KG1 (cell line): Measurements from ENCODE around the gene CNPY4.
A peak's percentile ranks its signal among the peaks of the same experiment; 100 is the strongest.

Source experiments
- DNase-seq: peaks from one replicate; lab custom pipeline; 2025; lab: John Stamatoyannopoulos, UW

CNPY4 gene, protein sequence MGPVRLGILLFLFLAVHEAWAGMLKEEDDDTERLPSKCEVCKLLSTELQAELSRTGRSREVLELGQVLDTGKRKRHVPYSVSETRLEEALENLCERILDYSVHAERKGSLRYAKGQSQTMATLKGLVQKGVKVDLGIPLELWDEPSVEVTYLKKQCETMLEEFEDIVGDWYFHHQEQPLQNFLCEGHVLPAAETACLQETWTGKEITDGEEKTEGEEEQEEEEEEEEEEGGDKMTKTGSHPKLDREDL

DNA sequence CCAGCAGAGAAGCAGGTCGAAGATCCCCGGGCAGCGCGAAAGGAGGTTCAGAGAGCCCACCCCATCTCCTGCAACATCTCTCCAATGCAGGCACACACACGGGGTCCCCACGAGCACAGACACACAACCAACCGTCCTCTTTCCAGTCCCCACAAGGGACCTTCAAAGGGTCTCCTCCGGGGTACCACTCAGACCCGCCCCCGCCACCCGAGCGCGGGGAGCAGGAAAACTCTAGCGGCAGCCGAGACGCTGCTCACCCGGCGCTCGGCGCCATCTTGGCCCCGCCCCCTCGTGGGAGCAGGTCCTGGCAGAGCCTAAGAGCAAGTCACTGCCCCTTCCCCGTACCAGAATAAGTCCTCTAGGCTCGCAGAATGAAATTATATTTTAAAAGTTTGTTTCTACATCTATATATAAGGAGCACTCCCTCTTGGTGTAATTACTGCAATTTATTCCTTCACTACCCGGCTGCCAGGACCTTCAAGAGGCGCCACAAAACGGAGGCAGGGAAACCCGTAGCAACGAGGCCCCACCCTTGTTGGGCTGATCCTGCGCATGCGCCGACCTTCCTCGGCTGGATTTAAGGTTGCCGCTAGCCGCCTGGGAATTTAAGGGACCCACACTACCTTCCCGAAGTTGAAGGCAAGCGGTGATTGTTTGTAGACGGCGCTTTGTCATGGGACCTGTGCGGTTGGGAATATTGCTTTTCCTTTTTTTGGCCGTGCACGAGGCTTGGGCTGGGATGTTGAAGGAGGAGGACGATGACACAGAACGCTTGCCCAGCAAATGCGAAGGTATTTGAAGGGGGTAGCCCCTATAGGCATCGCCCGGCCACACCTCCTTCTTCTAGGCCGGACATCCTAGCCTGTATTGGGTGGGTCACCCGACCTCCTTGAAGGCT lies at the start of gene CNPY4, which contains the start of gene TAF6:
Gene CNPY4, plus strand, starts transcription at position 563 of the 898 bp plus-strand sequence. Its CDS starts 111 bp downstream, at position 674.
Gene TAF6, minus strand, starts transcription at position 287 of the 898 bp plus-strand sequence. CDS start 5,149 bp downstream, outside the sequence.
- DNase-seq: peak; percentile 60

DNA sequence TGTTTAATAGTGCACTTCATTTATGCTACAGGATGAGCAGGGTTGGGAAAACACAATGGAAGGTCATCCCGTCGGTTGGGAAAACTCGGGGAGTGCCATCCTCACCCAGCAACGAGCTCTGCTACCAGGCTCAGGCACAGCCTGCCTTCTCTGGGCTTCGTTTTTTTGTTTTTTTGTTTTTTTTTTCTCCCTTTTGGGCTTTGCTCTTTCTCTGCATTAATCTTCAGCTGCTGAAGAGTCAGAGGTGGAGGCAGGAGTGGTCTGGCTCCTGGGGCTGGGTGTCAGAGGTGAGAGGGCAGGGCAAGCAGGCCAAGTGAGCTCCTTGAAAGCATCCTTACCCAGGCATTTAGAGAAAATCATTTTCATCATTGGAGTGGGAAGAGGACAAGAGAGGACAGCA lies 49.4 kb upstream of the CNPY4 start:
- DNase-seq: no peak

DNA sequence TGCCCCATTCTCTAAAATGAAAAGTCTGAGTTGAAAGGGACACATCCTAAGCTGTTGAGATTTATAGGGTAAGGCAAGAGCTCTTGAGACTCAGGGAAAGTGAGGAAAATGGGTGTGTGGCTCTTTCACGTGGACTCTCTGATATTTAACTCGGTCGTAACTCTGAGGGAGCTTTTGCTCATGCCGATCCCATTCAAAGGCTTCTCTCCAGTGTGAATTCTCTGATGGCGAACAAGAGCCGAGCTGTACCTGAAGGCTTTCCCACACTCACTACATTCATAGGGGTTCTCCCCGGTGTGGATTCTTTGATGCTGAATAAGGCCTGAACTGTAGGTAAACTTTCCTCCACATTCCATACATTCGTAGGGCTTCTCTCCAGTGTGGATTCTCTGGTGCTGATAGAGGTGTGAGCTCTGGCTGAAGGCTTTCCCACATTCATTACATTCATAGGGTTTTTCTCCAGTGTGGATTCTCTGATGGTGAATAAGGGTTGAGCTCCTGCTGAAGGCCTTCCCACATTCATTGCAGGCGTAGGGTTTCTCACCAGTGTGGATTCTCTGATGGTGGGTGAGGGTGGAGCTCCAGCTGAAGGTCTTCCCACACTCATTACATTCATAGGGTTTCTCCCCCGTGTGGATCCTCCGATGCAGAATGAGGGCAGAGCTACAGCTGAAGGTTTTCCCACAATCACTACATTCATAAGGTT lies 48.3 kb upstream of the CNPY4 start:
- DNase-seq: no peak

DNA sequence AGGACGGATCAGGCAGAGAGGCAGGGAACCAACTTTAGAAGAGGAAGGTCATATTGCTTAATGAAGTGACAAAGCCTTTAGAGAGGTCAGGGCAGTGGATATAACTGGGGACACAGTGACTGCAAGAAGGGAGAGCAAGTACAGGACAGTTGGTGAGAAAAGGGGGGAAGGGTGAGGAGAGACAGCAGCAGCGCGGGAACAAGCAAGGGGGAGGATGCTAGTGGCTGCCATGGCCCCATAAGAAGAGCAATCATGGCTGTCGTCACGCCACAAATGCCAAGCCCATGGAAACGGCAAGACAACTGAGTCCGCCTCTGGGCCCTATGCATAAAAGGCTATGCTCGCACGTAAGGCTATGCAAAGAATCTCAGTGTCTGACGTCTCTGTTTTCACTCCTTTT lies 47.0 kb upstream of the CNPY4 start:
- no peak for DNase-seq

DNA sequence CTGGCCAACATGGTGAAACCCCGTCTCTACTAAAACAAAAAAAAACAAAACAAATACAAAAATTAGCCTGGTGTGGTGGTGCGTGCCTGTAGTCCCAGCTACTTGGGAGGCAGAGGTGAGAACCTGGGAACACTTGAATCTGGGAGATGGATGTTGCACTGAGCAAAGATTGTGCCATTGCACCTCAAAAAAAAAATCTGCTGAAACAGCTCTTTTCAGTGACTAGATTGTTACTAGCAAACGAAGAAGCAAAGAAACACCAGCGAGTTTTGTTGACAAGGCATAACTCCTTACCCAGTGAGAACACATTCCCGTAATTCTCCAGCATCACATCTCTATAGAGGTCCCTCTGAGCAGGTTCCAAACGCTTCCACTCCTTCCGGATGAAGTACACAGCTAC lies 44.6 kb upstream of the CNPY4 start:
- DNase-seq: no peak

DNA sequence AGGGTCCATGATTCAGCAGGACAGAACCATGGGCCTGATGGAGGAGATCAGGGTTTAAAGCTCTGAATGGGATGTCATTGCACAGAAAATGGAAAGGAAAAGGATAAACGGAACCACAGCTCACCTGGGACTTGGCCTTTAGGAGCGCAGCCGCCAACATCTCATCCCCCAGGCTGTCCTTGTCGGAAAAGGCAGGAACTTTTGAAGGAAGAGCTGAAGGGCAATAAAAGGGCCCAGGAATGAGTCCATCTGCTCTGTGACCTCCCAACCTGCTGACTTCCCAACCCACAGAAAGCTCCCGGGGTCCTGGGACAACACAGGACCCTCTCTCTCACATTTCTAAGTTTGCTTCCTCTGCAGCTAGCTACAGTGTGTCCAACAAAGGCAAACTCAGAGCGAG lies 44.0 kb upstream of the CNPY4 start:
- no peak for DNase-seq

DNA sequence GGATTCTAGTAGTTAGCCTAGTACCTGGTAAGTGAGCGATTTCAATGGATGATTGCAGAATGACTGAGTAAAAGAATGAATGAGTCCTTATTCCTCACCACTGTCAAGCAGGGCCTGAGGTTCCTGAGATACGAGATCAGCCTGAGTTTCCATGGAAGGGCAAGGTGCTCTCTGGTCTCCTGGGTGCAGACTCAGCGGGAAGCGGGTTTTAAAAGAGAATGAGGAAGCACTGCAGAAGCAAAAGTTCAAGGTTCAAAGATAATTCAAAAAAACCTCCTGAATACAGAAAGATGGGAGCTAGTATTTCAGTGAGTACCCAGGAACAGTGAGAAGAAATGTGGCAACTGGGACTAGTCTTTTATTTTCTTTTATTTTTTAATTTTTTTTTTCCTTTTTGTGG lies 42.2 kb upstream of the CNPY4 start:
- no peak for DNase-seq

DNA sequence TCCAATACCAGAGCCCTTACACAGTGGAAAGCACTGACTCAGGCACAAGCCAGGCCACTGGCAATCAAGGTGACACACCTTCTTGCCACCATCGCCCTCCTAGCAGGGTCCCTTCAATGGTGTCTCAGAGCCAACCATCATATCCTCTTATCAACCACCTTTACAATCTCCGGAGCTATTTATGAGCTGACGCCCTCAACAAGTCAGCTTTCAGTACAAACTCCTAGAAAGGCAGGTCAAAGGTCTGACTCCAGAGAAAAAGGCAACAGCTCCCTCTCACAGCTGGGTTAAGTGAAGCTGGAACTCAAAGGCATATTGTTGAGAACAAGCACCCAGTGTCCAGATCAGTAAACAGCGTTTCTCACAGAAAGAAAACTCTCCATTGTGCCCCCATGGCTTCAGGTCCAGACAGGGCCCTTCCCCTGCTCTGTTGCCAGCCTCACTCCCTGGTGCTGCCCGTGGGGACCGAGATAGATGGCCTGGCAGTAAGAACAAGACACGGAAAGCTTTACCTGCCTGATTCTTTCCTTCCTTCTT lies 40.3 kb upstream of the CNPY4 start:
- DNase-seq: no peak

DNA sequence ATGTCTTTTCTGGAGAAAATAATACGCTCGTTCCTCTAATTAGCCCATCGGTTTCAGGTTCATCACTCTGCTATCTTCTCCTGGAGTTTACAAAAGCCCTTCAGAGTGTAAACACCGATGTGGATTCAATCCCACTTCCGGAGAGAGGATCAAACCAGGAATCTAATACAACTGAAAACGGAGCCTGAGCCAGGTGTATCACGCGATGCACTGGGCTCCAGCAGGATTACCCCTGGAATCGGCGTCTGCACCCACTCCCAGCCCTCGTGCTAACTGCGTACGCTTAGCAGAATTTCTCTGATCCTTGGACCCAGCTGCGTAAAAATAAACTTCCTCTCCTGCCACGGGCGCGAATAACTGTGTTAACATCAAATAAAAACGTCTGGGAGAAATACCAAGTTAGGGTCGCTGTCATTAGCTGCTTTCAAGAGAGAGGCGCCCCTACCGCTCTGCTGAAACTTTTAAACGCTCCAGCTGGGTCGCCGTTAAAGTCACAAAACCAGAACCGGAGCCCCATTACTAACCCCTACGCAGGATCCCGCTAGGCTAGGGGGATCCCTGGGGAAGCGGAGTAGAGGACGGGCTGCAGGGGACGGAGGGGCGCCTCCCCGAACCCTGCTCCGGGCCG lies 38.4 kb upstream of the CNPY4 start:
- DNase-seq: no peak

DNA sequence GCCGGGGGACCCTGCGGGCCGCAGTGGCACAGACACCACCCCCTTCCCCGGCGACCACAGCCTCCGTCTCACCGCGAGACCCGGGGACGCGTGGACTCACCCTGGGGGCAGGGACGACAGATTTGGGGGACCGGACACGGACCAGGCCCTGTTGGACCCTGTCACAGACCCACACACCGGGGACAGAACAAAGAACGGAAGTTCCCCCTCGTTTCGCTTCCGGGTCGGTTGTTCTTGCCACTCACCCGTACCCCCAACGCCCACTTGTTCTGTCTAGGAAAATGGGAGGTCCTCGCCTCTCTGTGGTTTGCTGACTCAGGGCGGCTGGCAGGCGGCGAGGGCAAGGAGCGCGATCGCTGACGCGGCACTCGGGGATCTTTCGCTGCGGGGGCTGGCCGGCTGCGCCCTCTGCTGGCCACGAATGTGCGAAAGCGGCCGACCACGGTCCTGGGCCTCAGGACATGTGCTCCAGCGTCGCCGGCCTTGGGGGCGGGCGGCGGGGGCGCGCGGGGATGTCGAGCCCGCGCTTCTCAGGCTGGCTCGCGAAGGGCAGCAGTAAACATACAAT lies 37.8 kb upstream of the CNPY4 start, which contains the start of gene ZNF3:
Gene ZNF3, minus strand, starts transcription at position 189 of the 568 bp plus-strand sequence. CDS start 4,366 bp downstream, outside the sequence.
- peak; percentile 55 for DNase-seq

DNA sequence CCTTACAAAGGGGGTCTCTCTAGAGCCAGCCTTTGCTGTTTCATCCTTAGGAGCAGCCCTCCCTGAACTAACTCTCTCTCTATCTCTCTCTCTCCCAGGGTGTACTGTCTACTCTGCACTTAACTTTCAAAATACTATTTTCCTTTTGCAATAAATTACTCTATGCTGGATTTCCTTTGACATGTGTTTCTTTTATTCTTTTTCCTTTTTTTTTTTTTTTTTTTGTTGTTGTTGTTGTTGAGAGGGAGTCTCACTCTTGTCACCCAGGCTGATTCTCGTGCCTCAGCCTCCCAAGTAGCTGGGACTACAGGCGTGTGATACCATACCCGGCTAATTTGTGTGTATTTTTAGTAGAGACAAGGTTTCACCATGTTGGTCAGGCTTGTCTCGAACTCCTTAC lies 36.5 kb upstream of the CNPY4 start:
- no peak for DNase-seq

DNA sequence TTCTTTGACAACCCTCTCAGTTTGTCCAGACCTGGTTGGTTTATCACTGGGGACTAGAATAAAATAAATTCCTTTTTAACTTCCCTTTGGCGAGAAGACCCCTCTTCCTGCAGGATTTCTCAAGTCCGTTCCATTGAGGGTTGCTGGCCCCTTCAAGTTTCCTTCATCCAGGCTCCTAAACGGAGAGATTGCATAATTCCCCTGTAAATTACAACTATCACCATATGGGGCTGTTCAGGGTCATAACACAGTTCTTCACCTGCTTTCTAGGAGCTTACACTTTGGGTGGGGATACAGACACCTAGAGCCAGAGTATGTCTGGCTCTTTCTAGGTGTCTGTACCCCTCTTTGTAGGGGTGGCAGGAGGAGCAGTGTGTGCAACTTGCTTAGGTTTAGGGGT lies 33.9 kb upstream of the CNPY4 start:
- DNase-seq: no peak

DNA sequence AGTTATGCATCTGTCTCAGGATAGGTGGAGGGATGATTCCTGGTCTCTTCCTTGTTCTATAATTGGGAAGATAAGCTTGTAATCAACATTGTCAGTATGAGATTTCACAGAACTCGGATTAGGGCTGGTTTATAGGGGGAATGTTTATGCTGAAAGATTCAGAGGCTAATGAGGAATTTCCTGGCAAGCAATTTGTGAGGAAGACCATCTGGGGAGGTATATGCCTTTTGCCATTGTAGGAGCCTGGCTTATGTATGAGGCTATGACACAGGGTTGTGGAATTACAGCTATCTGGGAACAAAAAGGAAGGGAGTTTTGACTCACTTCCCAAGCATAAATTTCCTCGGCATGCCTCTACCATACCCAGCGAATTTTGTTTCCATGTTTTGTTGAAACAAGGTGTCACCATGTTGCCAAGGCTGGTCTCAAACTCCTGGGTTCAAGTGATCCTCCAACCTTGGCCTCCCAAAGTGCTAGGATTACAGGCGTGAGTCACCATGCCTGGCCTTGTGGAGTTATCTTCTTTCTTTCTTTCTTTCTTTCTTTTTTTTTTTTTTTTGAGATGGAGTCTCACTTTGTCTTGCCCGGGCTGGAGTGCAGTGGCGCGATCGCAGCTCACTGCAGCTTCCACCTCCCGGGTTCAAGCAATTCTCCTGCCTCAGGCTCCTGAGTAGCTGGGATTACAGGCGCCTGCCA lies 32.2 kb upstream of the CNPY4 start:
- DNase-seq: no peak

DNA sequence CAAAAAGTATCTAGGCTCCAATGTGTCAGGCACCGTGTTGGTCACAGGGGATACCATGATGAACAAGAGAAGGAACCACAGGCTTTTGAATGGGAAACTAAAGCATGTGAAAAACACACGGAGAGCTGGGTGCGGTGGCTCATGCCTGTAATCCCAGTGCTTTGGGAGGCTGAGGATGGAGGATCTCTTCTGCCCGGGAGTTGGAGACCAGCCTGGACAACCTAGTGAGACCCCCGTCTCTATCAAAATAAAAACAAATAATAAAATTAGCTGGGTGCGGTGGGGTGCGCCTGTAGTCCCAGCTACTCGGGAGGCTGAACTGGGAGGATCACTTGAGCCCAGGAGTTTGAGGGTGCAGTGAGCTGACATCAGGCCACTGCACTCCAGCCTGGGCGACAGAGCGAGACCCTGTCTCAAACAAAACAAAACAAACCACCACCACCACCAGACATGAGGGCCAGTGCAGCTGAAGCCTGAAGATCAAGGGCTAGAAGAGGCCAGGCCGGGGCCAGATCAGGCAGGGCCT lies 31.3 kb upstream of the CNPY4 start:
- no peak for DNase-seq

DNA sequence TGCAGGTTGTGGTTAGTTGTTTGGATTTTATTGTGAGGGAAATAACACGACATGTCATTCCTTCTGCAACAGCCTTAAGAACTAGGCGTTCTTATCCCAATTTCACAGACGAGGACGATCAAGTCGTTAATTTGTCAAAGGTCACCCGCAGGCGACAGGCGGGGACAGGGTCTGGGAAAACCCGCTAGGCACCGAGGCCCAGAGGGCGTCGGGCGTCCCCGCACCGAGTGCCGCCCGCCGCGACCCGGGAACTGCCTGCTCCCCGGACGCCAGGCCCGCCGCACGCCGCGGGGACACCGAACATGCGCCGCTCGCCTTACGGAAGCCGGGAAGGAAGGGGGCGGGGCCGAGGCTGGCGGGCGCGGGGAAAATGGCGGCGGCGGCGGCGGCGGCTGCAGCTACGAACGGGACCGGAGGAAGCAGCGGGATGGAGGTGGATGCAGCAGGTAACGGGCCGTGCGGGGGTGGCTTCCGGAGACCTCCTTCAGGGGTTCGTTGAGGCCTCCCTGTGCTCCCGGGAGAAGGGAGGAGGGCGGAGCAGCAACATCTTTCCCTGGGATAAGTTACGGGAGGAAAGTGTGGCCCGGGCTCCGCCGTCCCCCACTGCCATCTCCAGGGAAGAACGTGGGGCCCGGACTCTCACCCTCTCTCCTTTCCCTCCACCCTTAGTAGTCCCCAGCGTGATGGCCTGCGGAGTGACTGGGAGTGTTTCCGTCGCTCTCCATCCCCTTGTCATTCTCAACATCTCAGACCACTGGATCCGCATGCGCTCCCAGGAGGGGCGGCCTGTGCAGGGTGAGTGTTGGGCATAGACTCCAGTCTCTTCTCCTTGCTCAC lies 30.6 kb upstream of the CNPY4 start, which contains the start of gene COPS6:
Gene COPS6, plus strand, starts transcription at position 349 of the 837 bp plus-strand sequence. Its CDS starts 22 bp downstream, at position 371.
- peak; percentile 10 for DNase-seq

DNA sequence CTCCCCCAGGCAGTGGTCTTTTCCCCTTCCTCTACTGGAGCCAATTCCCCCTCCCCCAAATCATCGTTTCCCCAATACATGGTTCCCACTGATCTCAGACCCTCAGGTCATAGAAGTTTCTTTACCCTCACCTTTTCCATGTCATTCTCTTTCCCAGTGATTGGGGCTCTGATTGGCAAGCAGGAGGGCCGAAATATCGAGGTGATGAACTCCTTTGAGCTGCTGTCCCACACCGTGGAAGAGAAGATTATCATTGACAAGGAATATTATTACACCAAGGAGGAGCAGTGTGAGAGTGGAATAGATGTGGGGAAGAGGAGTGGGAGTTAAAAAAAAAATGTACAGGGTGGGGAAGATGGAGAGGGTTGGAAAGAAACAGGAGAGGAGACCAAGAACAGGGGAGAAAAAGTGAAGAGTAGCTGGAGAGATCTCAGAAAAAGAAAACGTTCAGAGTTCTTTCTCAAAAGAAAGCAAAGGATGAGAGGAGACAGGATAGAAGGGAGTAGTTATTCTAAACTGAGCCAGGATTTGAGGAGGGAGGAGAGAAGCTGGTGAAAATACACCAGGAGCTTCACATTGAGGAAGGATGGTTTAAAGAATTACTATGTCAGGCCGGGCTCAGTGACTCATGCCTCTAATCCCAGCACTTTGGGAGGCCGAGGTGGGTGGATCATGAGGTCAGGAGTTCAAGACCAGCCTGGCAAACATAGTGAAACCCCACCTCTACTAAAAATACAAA lies 29.8 kb upstream of the CNPY4 start:
- no peak for DNase-seq

DNA sequence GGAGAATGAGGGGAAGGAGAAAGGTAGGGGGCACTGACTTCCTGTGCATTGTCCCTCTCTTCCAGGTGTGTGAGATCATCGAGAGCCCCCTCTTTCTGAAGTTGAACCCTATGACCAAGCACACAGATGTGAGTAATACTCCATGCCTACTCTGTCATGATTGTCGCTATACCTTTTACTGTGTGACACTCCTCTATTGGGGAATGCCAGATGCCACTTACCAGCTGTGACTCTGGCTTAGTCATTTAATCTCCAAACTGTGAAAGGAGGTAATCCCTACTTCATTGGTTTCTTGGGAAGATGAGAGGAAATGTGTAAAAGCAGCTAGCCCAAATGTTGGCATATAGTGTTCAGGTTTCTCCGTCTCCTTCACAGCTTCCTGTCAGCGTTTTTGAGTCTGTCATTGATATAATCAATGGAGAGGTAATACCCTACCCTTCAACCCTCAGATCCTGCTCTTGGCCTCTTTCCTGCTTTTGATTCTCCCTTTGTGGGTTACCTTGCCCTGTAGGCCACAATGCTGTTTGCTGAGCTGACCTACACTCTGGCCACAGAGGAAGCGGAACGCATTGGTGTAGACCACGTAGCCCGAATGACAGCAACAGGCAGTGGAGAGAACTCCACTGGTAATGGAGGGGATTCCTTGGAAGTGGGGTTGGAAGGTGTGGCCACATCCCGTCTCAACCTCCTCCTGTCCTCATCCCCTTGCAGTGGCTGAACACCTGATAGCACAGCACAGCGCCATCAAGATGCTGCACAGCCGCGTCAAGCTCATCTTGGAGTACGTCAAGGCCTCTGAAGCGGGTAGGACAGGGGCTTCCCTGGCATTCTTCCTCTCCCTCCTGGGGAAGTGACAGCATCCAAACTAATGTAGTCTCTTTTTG lies 28.7 kb upstream of the CNPY4 start:
- no peak for DNase-seq
